Hepatocyte (in vitro differentiated cells): Measurements from ENCODE around the gene RIOK3. TPM values are rescaled to one million over a fixed set of nuclear protein-coding genes. Genes with fewer than 3 reads are reported as not detected.
A peak's percentile ranks its signal among the peaks of the same experiment; 100 is the strongest.

Experiments
- DNase-seq: peaks from one replicate; pipeline ENCODE4 v3.0.0-alpha.2; 2016; ENCODE audit warnings: low spot score
- H2AFZ ChIP-seq: fragments of 200-600 bp; sonication (generic); 2 replicates; pipeline ENCODE4 v1.6.0; 2016; ENCODE audit warnings: antibody characterized with exemption, mild to moderate bottlenecking
- H3K27ac ChIP-seq: fragments of 200-600 bp; sonication (generic); 2 replicates; pipeline ENCODE4 v1.5.1; 2016; ENCODE audit warnings: mild to moderate bottlenecking
- H3K27me3 ChIP-seq: fragments of 200-600 bp; sonication (generic); 2 replicates; pipeline ENCODE4 v1.6.1; 2016
- H3K36me3 ChIP-seq: fragments of 200-600 bp; sonication (generic); replicated peaks from 2 replicates; pipeline ENCODE4 v1.5.1; 2016; ENCODE audit warnings: low read depth; ENCODE audit not compliant: insufficient read depth
- H3K4me1 ChIP-seq: fragments of 200-600 bp; sonication (generic); 2 replicates; pipeline ENCODE4 v1.5.1; 2016; ENCODE audit warnings: mild to moderate bottlenecking, moderate library complexity; ENCODE audit not compliant: insufficient read depth
- H3K4me2 ChIP-seq: fragments of 200-600 bp; sonication (generic); 2 replicates; pipeline ENCODE4 v1.6.0; 2016
- H3K4me3 ChIP-seq: fragments of 200-600 bp; sonication (generic); 2 replicates; pipeline ENCODE4 v1.5.1; 2016; ENCODE audit warnings: mild to moderate bottlenecking
- H3K79me2 ChIP-seq: fragments of 200-600 bp; sonication (generic); 2 replicates; pipeline ENCODE4 v1.6.0; 2017; ENCODE audit warnings: mild to moderate bottlenecking
- H3K9me2 ChIP-seq: fragments of 200-600 bp; sonication (generic); replicated peaks from 2 replicates; pipeline ENCODE4 v1.6.0; 2017; ENCODE audit warnings: mild to moderate bottlenecking; ENCODE audit not compliant: insufficient read depth
- H3K9me3 ChIP-seq: fragments of 200-600 bp; sonication (generic); 2 replicates; pipeline ENCODE4 v1.5.1; 2016; ENCODE audit warnings: low read depth, mild to moderate bottlenecking
- H4K20me1 ChIP-seq: fragments of 200-600 bp; sonication (generic); 2 replicates; pipeline ENCODE4 v1.6.0; 2016; ENCODE audit warnings: mild to moderate bottlenecking; ENCODE audit not compliant: insufficient read depth, poor library complexity, severe bottlenecking
- EZH2 ChIP-seq: fragments of 200-600 bp; sonication (generic); IDR thresholded peaks from 2 replicates; pipeline ENCODE4 v1.6.1; 2016; ENCODE audit warnings: antibody characterized with exemption, mild to moderate bottlenecking, borderline replicate concordance
- EZH2phosphoT487 ChIP-seq: fragments of 200-600 bp; sonication (generic); IDR thresholded peaks from one replicate; pipeline ENCODE4 v1.6.1; 2018; ENCODE audit warnings: antibody characterized with exemption, mild to moderate bottlenecking, low read depth, moderate library complexity; ENCODE audit not compliant: unreplicated experiment, severe bottlenecking
- WGBS: methylation state at CpG from one replicate; pipeline ENCODE4 v1.1.6; 2016; ENCODE audit warnings: low lambda C conversion rate; ENCODE audit errors: missing lambda C conversion rate; 5-methylcytosine and 5-hydroxymethylcytosine counted together
- polyA plus RNA-seq: library from polyadenylated mRNA; unstranded; fragments of >200 nt; fragmentation: Nextera tagmentation; extraction: Ambion mirVana; gene quantifications from 2 replicates; pipeline ENCODE4 v1.2.1, GENCODE V29; 2016
- total RNA-seq: library from RNA; depleted of rRNA; stranded (reverse); fragments of >200 nt; gene quantifications from 2 replicates; pipeline ENCODE4 v1.2.3, GENCODE V29; 2014
- TF ChIP-seq, protein P1 (sequence below): fragments of 200-600 bp; sonication (generic); IDR thresholded peaks from 2 replicates; pipeline ENCODE4 v1.5.1; 2016; ENCODE audit warnings: antibody characterized with exemption, mild to moderate bottlenecking; ENCODE audit not compliant: poor library complexity

RIOK3 gene
- total and polyA plus RNA-seq, 2 experiments from 2014 or later, result 53.9 to 95.2 TPM

DNA sequence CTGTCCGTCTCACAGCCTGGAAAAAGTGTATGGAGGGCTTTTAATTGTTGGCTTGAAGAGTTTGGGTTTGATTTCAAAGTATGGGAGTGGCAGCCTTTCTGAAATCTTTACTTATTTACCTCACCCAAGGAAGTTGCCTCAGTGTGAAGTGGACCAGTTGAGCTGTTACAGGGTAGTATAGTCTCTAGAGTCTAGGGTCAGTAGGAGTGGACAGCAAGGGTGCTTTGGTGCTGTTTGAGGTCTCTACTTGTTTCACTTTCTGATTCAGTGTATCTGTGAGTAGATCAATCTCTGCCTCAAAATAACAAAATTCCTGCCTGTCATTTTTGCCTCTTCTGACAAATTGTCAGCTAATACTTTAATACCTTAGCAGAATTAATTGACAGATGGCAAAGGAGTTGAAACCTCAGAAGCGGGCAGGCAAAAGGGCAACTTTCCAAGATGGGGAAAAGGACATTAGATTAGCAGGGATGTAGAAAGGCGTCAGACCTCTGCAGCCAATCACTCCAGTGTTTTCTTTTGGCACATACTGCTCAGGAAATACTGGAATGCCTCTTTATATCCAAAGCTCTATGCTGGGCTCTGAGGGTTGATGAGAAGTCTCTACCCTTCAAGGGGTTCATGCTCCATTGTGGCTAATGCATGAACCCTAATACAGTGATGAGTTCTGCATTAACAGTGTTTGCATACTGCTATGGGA is 5.9 kb downstream of the RIOK3 start:
- no peaks in the 10 kb centered on the region for H3K9me2 ChIP-seq
- H3K36me3 ChIP-seq, result peaks cover 4% of the 10 kb centered on the region
- peaks cover 12% of the 10 kb centered on the region for H3K4me1 ChIP-seq
- no peak overlapping the region for H3K4me3 ChIP-seq
- peaks cover 99% of the 10 kb centered on the region for H3K79me2 ChIP-seq
- TF ChIP-seq, protein P1, sequence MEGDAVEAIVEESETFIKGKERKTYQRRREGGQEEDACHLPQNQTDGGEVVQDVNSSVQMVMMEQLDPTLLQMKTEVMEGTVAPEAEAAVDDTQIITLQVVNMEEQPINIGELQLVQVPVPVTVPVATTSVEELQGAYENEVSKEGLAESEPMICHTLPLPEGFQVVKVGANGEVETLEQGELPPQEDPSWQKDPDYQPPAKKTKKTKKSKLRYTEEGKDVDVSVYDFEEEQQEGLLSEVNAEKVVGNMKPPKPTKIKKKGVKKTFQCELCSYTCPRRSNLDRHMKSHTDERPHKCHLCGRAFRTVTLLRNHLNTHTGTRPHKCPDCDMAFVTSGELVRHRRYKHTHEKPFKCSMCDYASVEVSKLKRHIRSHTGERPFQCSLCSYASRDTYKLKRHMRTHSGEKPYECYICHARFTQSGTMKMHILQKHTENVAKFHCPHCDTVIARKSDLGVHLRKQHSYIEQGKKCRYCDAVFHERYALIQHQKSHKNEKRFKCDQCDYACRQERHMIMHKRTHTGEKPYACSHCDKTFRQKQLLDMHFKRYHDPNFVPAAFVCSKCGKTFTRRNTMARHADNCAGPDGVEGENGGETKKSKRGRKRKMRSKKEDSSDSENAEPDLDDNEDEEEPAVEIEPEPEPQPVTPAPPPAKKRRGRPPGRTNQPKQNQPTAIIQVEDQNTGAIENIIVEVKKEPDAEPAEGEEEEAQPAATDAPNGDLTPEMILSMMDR, result no peak
- TF ChIP-seq EZH2 (no peak), EZH2phosphoT487 (no peak)
- no peak for DNase-seq
- H3K4me2 ChIP-seq, result peak overlapping the region; percentile 26
- H3K9me3 ChIP-seq, result no peaks in the 10 kb centered on the region
- WGBS, result 94% methylated on average over 3 of the region's 3 CpGs
- no peaks in the 10 kb centered on the region for H3K27me3 ChIP-seq
- no peak overlapping the region for H3K27ac ChIP-seq
- peaks cover 73% of the 10 kb centered on the region for H4K20me1 ChIP-seq
- H2AFZ ChIP-seq, result no peak overlapping the region

DNA sequence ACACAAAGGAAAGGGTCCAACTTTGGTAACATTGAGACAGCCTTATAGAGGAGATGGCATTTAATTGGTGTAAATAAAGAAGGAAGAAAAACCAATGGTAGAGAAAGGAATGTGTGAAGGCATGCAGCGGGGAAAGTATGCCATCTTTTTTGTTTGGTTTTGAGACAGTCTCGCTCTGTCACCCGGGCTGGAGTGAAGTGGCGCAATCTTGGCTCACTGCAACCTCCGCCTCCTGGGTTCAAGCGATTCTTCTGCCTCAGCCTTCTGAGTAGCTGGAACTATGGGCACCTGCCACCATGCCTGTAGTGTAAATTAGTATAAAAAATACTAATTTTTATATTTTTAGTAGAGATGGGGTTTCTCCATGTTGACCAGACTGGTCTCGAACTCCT is 6.4 kb downstream of the RIOK3 start:
- 92% methylated on average over 7 of the region's 7 CpGs for WGBS
- Histone ChIP-seq H3K36me3 (peaks cover 9% of the 10 kb centered on the region), H3K9me3 (no peaks in the 10 kb centered on the region), H2AFZ (no peak overlapping the region), H3K4me3 (no peak overlapping the region), H3K27ac (no peak overlapping the region), H3K4me2 (peak overlapping the region; percentile 51), H3K79me2 (peaks cover 99% of the 10 kb centered on the region), H3K27me3 (no peaks in the 10 kb centered on the region), H3K4me1 (peaks cover 12% of the 10 kb centered on the region), H4K20me1 (peaks cover 67% of the 10 kb centered on the region), H3K9me2 (no peaks in the 10 kb centered on the region)
- TF ChIP-seq, protein P1, result no peak
- TF ChIP-seq EZH2phosphoT487 (no peak), EZH2 (no peak)
- DNase-seq, result no peak

DNA sequence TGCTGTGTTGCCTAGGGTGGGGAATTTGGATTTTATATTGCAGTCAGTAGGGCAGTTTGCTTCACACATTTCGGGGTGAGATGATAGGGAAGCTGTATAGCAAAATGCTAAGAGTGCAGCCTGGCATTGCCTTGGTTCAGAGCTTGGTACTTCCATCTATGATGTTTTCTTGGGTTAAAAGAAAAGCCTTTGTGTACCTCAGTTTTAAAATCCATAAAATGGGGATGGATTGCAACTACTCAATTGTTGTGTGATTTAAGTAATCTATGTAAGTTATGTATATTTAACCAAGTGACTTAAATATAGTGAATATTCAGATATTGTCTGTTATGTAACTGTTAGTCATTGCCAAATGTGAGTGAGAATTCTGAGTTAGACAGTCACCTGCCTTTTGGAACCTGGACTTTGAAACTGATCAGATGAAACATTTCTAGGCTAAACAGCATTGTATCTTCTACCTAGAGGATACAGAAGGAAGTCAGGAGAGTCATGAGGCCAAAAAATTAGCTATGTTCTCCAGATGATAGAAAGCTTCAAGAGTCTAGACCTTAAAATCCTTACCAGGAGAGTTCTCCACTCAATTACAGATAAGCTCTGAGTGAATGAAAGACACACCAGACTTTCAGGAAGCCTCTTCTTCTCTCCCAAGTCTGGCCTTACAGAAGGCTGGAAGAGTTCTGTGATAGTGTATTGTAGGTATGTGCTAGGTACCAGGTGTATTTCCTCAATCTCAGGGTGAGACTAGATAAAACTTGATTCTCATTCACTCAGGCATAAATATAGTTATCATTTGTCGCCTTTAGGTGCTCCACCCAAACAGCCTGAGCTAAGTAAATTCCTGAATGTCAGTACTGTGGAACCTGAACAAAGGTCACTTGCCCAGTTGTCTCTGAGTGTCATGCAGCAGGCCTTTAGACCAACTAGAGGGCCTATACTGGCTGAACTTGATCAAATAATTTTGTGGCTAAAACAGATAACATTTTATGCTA is 7.5 kb downstream of the RIOK3 start:
- TF ChIP-seq EZH2phosphoT487, result no peak
- TF ChIP-seq, protein P1, result no peak
- TF ChIP-seq EZH2, result no peak
- WGBS, result 77% methylated on average over 2 of the region's 2 CpGs
- H2AFZ ChIP-seq, result no peak overlapping the region
- H4K20me1 ChIP-seq, result peaks cover 65% of the 10 kb centered on the region
- peaks cover 12% of the 10 kb centered on the region for H3K4me1 ChIP-seq
- no peaks in the 10 kb centered on the region for H3K9me3 ChIP-seq
- peak overlapping the region; percentile 84 for H3K27ac ChIP-seq
- peaks cover 9% of the 10 kb centered on the region for H3K36me3 ChIP-seq
- H3K79me2 ChIP-seq, result peaks cover 91% of the 10 kb centered on the region
- no peaks in the 10 kb centered on the region for H3K9me2 ChIP-seq
- no peak overlapping the region for H3K4me3 ChIP-seq
- H3K4me2 ChIP-seq, result peak overlapping the region; percentile 51
- peak; percentile 44 for DNase-seq
- H3K27me3 ChIP-seq, result no peaks in the 10 kb centered on the region
